WI38 (cell line): Measurements from ENCODE around the gene HMG20A.

Experiments used
- H3K4me3 ChIP-seq: 2 replicates; pipeline ENCODE4 v1.5.1; 2011; ENCODE audit warnings: low read depth, mild to moderate bottlenecking, control low read depth, low read length
- TF ChIP-seq, protein P1 (sequence below): IDR thresholded peaks from 2 replicates; pipeline ENCODE4 v1.5.1; 2012; ENCODE audit warnings: low read depth, mild to moderate bottlenecking, control low read depth, low read length

The HMG20A gene

DNA sequence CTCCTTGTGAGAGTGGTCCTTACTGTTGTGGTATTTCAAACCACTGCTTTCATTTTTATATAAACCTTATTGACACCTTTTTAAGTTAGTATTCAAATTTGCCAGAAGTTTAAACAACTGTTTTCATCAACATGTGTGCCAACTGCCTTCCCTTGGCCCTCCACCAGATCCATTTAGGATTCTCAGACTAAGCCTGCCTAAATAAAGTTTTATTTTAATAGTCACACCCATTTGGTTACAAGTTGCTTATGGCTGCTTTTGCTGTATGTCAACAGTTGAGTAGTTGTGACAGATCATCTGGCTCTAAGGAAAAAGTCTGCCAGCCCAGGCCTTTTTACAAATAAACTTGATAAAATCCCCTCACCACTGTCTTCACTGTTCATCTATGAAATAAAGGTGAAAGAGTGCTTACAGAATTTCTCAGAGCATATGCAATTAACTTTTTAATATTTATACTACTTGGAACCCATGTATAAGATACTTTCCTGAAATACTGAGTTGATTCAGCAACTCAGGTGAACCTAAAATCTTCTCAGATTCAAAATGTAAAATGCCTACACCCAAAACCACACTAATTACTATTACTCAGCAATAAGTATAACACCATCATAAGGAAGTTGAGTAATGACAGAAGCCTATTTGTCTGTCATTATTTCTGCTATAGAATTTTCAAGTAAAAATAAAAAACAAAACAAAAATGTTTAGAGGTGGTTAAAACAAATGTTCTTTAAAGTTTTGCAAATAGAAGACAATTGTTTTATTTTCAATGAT is 35.9 kb upstream of the HMG20A start:
- TF ChIP-seq, protein P1, sequence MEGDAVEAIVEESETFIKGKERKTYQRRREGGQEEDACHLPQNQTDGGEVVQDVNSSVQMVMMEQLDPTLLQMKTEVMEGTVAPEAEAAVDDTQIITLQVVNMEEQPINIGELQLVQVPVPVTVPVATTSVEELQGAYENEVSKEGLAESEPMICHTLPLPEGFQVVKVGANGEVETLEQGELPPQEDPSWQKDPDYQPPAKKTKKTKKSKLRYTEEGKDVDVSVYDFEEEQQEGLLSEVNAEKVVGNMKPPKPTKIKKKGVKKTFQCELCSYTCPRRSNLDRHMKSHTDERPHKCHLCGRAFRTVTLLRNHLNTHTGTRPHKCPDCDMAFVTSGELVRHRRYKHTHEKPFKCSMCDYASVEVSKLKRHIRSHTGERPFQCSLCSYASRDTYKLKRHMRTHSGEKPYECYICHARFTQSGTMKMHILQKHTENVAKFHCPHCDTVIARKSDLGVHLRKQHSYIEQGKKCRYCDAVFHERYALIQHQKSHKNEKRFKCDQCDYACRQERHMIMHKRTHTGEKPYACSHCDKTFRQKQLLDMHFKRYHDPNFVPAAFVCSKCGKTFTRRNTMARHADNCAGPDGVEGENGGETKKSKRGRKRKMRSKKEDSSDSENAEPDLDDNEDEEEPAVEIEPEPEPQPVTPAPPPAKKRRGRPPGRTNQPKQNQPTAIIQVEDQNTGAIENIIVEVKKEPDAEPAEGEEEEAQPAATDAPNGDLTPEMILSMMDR: no peak
- no peak overlapping the region for H3K4me3 ChIP-seq

GRCh38 chr15:77386626-77387025 is 34.1 kb upstream of the HMG20A start:
- H3K4me3 ChIP-seq: no peak overlapping the region
- TF ChIP-seq, protein P1: no peak

GRCh38 chr15:77387365-77388105 is 33.2 kb upstream of the HMG20A start:
- TF ChIP-seq, protein P1: no peak
- no peak overlapping the region for H3K4me3 ChIP-seq

DNA sequence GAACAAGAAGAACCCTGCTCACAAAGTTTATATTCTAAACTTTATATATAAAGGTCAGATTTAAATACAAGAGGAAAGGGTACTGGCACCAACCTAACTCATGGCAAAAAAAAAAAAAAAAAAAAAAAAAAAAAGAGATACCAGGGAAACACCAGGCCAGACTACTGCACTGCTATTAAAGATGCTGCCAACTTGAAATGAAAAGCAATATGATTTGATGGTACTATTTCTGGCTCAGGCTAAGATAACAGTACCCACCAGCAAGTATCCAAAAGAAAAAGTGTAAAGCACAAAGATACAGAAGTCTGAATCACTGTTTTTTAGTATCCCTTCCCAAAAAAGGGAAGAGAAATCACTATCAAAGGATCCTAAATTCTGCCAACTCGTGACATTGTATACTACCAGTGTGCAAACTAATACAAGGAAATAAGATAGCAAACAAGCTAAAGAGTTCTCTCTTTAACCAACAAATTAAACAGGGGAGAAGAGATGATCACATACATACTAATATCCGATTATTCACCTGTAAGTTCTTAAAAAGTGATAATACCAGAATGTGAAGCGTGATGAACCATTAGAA is 29.2 kb upstream of the HMG20A start:
- TF ChIP-seq, protein P1: no peak
- no peak overlapping the region for H3K4me3 ChIP-seq

DNA sequence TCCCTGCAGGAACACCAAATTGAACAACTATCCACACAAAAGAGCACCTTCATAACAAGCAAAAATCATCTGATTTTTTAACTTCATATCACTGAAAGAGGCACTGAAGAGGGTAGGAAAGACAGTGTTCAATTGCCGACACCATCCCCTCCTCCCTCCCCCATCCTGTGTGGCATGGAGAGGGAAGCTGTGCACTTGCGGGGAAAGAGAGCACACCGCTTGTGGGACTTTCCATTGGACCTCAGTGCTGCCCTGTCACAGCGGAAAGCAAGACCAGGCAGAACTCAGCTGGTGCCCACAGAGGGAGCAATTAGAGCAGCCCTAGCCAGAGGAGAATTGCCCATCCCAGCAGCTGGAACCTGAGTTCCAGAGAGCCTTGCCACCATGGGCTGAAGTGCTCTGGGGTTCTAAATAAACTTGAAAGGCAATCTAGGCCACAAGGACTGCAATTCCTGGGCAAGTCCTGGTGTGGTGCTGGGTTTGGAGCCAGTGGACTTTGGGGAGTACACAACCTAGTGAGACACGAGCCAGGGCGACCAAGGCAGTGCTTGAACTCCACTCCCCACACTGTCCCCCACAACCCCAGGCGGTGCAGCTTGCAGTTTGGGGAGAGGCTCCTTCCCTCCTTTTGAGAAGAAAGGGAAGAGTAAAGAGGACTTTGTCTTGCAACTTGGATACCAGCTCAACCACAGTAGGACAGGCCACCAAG is 27.8 kb upstream of the HMG20A start:
- TF ChIP-seq, protein P1: no peak
- no peak overlapping the region for H3K4me3 ChIP-seq

DNA sequence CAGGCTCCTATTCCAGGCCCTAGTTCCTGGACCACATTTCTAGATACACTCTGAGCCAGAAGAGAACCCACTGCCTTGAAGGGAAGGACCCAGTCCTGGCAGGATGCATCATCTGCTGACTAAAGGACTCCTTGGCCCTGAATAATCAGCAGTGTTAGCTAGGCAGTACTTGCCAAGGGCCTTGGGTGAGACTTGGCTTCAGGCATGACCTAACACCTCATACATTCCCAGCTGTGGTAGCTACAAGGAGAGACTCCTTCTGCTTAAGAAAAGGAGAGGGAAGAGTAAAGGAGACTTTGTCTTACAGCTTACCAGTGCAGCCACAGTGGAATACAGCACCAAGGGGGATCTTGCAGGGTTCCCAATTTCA is 27.2 kb upstream of the HMG20A start:
- TF ChIP-seq, protein P1: no peak
- no peak overlapping the region for H3K4me3 ChIP-seq
